ENCODE measurements around the gene ZNF423. TPM values are rescaled to one million over a fixed set of nuclear protein-coding genes. Genes with fewer than 3 reads are reported as not detected.

ZNF423 gene
- polyA plus RNA-seq, 1 donor from 2014 or later = 4.5 TPM

DNA sequence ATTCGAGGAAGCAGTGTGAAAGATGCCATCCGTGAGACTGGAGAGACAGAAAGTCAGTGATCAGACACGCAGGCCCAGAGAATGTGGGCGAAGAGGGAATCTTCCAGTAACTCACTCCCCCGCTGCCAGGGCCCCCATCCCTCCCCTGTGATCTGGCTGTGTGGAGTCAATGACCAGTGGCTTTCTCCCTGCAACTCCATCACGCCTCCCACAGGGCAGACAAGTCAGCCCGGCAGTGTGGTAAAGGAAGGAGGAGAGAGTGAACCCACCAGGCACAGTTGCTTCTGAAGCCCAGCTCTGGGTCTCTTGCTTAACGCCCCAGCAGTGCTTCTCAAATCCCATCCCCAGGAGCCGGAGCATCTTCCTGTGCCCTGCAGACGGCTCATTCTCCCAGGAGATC, 142.1 kb downstream of the ZNF423 start:
- TF ChIP-seq EZH2 (IDR thresholded peaks at IDR 0.05; ENCODE audit: borderline replicate concordance, insufficient read depth, low read length, poor library complexity, severe bottlenecking) (no peak), SMC3 (conservative IDR thresholded peaks at IDR 0.05; ENCODE audit: poor library complexity) (no peak), RAD21 (conservative IDR thresholded peaks at IDR 0.05) (no peak), POLR2AphosphoS5 (IDR thresholded peaks at IDR 0.05) (no peak), EP300 (conservative IDR thresholded peaks at IDR 0.05; ENCODE audit: poor library complexity, severe bottlenecking) (no peak), MXI1 (conservative IDR thresholded peaks at IDR 0.05; ENCODE audit: poor library complexity, severe bottlenecking) (no peak), TAF1 (IDR thresholded peaks at IDR 0.05; ENCODE audit: low read depth) (no peak)
- TF ChIP-seq, protein P1, sequence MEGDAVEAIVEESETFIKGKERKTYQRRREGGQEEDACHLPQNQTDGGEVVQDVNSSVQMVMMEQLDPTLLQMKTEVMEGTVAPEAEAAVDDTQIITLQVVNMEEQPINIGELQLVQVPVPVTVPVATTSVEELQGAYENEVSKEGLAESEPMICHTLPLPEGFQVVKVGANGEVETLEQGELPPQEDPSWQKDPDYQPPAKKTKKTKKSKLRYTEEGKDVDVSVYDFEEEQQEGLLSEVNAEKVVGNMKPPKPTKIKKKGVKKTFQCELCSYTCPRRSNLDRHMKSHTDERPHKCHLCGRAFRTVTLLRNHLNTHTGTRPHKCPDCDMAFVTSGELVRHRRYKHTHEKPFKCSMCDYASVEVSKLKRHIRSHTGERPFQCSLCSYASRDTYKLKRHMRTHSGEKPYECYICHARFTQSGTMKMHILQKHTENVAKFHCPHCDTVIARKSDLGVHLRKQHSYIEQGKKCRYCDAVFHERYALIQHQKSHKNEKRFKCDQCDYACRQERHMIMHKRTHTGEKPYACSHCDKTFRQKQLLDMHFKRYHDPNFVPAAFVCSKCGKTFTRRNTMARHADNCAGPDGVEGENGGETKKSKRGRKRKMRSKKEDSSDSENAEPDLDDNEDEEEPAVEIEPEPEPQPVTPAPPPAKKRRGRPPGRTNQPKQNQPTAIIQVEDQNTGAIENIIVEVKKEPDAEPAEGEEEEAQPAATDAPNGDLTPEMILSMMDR (IDR thresholded peaks at IDR 0.05; ENCODE audit: poor library complexity, severe bottlenecking) = no peak
- TF ChIP-seq, protein P2, sequence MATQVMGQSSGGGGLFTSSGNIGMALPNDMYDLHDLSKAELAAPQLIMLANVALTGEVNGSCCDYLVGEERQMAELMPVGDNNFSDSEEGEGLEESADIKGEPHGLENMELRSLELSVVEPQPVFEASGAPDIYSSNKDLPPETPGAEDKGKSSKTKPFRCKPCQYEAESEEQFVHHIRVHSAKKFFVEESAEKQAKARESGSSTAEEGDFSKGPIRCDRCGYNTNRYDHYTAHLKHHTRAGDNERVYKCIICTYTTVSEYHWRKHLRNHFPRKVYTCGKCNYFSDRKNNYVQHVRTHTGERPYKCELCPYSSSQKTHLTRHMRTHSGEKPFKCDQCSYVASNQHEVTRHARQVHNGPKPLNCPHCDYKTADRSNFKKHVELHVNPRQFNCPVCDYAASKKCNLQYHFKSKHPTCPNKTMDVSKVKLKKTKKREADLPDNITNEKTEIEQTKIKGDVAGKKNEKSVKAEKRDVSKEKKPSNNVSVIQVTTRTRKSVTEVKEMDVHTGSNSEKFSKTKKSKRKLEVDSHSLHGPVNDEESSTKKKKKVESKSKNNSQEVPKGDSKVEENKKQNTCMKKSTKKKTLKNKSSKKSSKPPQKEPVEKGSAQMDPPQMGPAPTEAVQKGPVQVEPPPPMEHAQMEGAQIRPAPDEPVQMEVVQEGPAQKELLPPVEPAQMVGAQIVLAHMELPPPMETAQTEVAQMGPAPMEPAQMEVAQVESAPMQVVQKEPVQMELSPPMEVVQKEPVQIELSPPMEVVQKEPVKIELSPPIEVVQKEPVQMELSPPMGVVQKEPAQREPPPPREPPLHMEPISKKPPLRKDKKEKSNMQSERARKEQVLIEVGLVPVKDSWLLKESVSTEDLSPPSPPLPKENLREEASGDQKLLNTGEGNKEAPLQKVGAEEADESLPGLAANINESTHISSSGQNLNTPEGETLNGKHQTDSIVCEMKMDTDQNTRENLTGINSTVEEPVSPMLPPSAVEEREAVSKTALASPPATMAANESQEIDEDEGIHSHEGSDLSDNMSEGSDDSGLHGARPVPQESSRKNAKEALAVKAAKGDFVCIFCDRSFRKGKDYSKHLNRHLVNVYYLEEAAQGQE (IDR thresholded peaks at IDR 0.05; ENCODE audit: borderline replicate concordance) = no peak
- no peak overlapping the region for H3K4me2 ChIP-seq (ENCODE audit: low read length)
- H3K9me3 ChIP-seq (ENCODE audit: low read length) = no peaks in the 10 kb centered on the region
- no peak overlapping the region for H3K4me3 ChIP-seq (ENCODE audit: low read length)
- no peaks in the 10 kb centered on the region for H3K36me3 ChIP-seq (ENCODE audit: insufficient read depth, low read length)
- H4K20me1 ChIP-seq (ENCODE audit: insufficient read depth) = no peaks in the 10 kb centered on the region
- H3K9me2 ChIP-seq (ENCODE audit: insufficient read depth, low read length) = no peaks in the 10 kb centered on the region
- H3K79me2 ChIP-seq (replicated peaks; ENCODE audit: insufficient read depth, low read length) = no peaks in the 10 kb centered on the region
- H3K27ac ChIP-seq (ENCODE audit: low read length) = no peak overlapping the region
- H3F3A ChIP-seq (ENCODE audit: insufficient read depth, low read length, poor library complexity, severe bottlenecking) = no peaks in the 10 kb centered on the region
- no peaks in the 10 kb centered on the region for H3K27me3 ChIP-seq (ENCODE audit: insufficient read depth, low read depth, low read length)
- H3K9ac ChIP-seq (ENCODE audit: low read length) = no peak overlapping the region
- H2AFZ ChIP-seq (ENCODE audit: low read depth, low read length) = no peak overlapping the region

DNA sequence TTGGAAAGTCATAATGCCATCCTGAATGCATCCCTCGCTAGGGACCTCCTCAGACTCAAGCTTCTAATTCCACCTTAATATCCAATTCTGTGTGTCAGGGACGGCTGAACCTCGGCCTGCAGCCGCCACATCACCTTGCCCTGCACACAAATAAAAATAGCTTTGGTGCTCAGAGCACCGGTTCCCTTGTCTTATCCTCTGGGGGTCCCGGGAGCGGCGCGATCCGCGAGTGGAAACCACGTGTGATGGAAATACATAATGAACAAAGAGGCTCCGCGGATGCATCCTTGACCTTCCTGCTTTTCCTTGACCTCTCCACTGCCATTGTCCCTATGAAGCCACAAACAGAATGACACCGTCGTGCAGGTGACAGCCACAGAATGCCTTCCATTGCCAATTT, 143.4 kb downstream of the ZNF423 start:
- Histone ChIP-seq H3F3A (ENCODE audit: insufficient read depth, low read length, poor library complexity, severe bottlenecking) (no peaks in the 10 kb centered on the region), H3K4me3 (ENCODE audit: low read length) (no peak overlapping the region), H3K4me2 (ENCODE audit: low read length) (no peak overlapping the region), H3K9me2 (ENCODE audit: insufficient read depth, low read length) (no peaks in the 10 kb centered on the region), H2AFZ (ENCODE audit: low read depth, low read length) (no peak overlapping the region), H3K9me3 (ENCODE audit: low read length) (no peaks in the 10 kb centered on the region), H4K20me1 (ENCODE audit: insufficient read depth) (no peaks in the 10 kb centered on the region), H3K27me3 (ENCODE audit: insufficient read depth, low read depth, low read length) (no peaks in the 10 kb centered on the region), H3K36me3 (ENCODE audit: insufficient read depth, low read length) (no peaks in the 10 kb centered on the region), H3K79me2 (replicated peaks; ENCODE audit: insufficient read depth, low read length) (no peaks in the 10 kb centered on the region), H3K9ac (ENCODE audit: low read length) (no peak overlapping the region), H3K27ac (ENCODE audit: low read length) (no peak overlapping the region)
- TF ChIP-seq EZH2 (IDR thresholded peaks at IDR 0.05; ENCODE audit: borderline replicate concordance, insufficient read depth, low read length, poor library complexity, severe bottlenecking) (no peak), MXI1 (conservative IDR thresholded peaks at IDR 0.05; ENCODE audit: poor library complexity, severe bottlenecking) (no peak), SMC3 (conservative IDR thresholded peaks at IDR 0.05; ENCODE audit: poor library complexity) (no peak), TAF1 (IDR thresholded peaks at IDR 0.05; ENCODE audit: low read depth) (no peak), EP300 (conservative IDR thresholded peaks at IDR 0.05; ENCODE audit: poor library complexity, severe bottlenecking) (no peak), POLR2AphosphoS5 (IDR thresholded peaks at IDR 0.05) (no peak), RAD21 (conservative IDR thresholded peaks at IDR 0.05) (no peak)
- TF ChIP-seq, protein P2 (IDR thresholded peaks at IDR 0.05; ENCODE audit: borderline replicate concordance) = no peak
- TF ChIP-seq, protein P1 (IDR thresholded peaks at IDR 0.05; ENCODE audit: poor library complexity, severe bottlenecking) = no peak
